ENCODE results near the gene SMURF2.

- TF ChIP-seq GATA2 (IDR thresholded peaks at IDR 0.05; ENCODE audit: low read depth, low read length), result no peak
- TF ChIP-seq GATA3 (IDR thresholded peaks at IDR 0.05; ENCODE audit: low read depth, low read length), result no peak
Observed at GRCh38 chr17:64603987-64604386, 58.1 kb downstream of the SMURF2 start.
